Upper lobe of right lung (tissue), 1 donor: ENCODE measurements around the gene USB1. TPM values are rescaled to one million over a fixed set of nuclear protein-coding genes. Genes with fewer than 3 reads are reported as not detected.
A peak's percentile ranks its signal among the peaks of the same experiment; 100 is the strongest.
"Not testable (repeated sequence)": the region's sequence is repeated elsewhere in the genome, so short reads cannot be mapped to it uniquely, and the experiment has no call there.

Experiments
- ATAC-seq: fragments of 200-7000 bp; cut with Tn5 transposase; one replicate; pipeline ENCODE4 v1.9.1; 2020; ENCODE audit warnings: mild to moderate bottlenecking, moderate library complexity
- DNase-seq: peaks from one replicate; pipeline ENCODE4 v3.0.0-alpha.2; 2020
- H3K27ac ChIP-seq: fragments of 200-600 bp; one replicate; pipeline ENCODE4 v1.8.0; 2022
- H3K27me3 ChIP-seq: fragments of 200-600 bp; one replicate; pipeline ENCODE4 v1.8.0; 2022; ENCODE audit warnings: mild to moderate bottlenecking
- H3K36me3 ChIP-seq: fragments of 200-600 bp; one replicate; pipeline ENCODE4 v1.8.0; 2022
- H3K4me1 ChIP-seq: fragments of 200-600 bp; one replicate; pipeline ENCODE4 v1.8.0; 2022
- H3K4me3 ChIP-seq: fragments of 200-600 bp; one replicate; pipeline ENCODE4 v1.8.0; 2022; ENCODE audit warnings: mild to moderate bottlenecking
- H3K9me3 ChIP-seq: fragments of 200-600 bp; one replicate; pipeline ENCODE4 v1.8.0; 2022
- intact Hi-C: fragments of 100-400 bp; cut with DNase I; formaldehyde crosslinking; loops from one replicate; pipeline ENCODE4 v1.11.0; 2022
- total RNA-seq: library from RNA; stranded (reverse); fragmentation: NEBNext Ultra II Directional; extraction: Animal tissue kit (Norgen Biotek cat#: 25700); gene quantifications from one replicate; pipeline ENCODE4 v1.2.1, GENCODE V29; 2021
- TF ChIP-seq, protein P1 (sequence below): fragments of 200-600 bp; IDR thresholded peaks from one replicate; pipeline ENCODE4 v1.8.0; 2022; ENCODE audit warnings: antibody characterized with exemption
- donor health status: DM: no; HTN: yes; CAD: no; lungs with severe emphysema.

The USB1 gene
- total RNA-seq, 1 donor from 2014 or later: 37.4 TPM

DNA sequence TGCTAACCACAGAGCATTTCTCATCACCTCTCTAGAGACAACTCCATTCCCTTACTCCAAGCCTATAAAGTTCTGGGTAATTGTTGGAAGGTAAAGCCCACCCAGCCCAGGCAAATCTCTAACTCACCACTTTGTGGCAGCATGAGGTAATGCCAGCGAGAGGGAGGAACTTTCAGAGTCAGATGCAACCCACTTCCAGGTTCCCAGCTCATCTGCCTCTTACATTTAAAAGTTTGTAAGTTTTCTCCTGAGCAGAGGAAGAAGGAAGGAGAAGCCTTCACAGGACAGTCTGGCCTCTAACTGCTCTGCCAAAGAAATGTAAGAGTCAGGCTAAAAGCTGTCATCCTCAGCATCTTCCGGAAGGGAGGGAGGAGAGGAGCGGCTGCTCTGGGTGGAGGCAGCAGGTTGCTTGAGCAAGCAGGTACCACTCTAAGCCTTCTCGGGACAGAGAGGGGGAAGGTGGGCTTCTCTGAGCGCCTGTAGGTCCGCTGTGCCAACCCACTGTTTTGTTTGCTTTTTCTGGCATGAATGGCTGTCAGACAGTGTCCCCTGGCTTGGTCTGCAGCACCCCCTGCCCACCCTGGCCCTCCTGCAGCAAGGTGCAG, 1.7 kb upstream of the USB1 start:
- ATAC-seq: no peak
- peak overlapping the region; percentile 66 for H3K4me3 ChIP-seq
- H3K27ac ChIP-seq: peak overlapping the region; percentile 85
- no peaks in the 10 kb centered on the region for H3K27me3 ChIP-seq
- H3K4me1 ChIP-seq: peaks cover 39% of the 10 kb centered on the region
- no peaks in the 10 kb centered on the region for H3K9me3 ChIP-seq
- DNase-seq: no peak
- TF ChIP-seq, protein P1, sequence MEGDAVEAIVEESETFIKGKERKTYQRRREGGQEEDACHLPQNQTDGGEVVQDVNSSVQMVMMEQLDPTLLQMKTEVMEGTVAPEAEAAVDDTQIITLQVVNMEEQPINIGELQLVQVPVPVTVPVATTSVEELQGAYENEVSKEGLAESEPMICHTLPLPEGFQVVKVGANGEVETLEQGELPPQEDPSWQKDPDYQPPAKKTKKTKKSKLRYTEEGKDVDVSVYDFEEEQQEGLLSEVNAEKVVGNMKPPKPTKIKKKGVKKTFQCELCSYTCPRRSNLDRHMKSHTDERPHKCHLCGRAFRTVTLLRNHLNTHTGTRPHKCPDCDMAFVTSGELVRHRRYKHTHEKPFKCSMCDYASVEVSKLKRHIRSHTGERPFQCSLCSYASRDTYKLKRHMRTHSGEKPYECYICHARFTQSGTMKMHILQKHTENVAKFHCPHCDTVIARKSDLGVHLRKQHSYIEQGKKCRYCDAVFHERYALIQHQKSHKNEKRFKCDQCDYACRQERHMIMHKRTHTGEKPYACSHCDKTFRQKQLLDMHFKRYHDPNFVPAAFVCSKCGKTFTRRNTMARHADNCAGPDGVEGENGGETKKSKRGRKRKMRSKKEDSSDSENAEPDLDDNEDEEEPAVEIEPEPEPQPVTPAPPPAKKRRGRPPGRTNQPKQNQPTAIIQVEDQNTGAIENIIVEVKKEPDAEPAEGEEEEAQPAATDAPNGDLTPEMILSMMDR: no peak
- intact Hi-C loops: no loop called here
- peaks cover 23% of the 10 kb centered on the region for H3K36me3 ChIP-seq

DNA sequence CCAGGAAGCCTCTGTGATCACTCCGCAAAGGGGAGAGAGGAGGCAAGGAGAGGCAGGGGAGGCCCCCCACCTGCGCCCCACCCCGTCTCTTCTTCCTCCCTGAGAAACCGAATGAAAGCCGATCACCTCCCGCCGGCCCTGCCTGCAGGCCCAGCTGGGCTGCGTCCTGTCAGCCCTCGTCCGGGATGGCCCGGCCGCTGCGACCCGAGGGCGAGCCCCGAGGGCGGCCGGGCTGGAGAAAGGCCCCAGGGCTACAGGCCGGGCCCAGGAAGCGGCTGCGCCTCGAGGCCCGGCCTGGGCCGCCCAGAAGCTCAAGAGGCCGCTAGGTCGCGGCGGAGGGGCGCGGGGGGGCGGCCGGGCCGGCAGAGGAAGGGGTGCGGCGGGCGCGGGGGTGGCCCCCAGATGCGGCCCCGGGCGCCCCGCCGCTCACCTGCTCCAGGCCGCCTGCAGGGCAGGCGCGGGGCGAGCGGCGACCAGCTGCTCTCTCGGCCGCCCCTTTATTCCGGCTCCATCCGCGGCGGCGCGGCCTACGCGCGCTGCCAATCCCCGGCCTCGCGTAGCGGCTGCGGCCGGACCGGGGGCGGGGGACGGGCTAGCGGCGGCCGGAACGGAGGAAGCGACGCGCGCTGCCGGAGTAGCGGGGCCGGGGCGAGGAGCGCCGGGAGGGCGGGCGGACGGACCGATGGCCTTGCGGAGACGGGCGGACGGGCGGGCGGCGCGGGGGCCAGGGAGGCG, 1.1 kb upstream of the USB1 start, which contains the start of gene ZNF319:
Gene ZNF319 (minus strand): TSS at position 702 of the 735 bp plus-strand sequence. CDS start 2,407 bp downstream, outside the sequence.
- Histone ChIP-seq H3K27ac (peak within 1 kb of the TSS; percentile 85), H3K9me3 (no peaks in the 10 kb centered on the region), H3K4me3 (peak within 1 kb of the TSS; percentile 66), H3K27me3 (no peaks in the 10 kb centered on the region), H3K4me1 (peaks cover 32% of the 10 kb centered on the region), H3K36me3 (peaks cover 23% of the 10 kb centered on the region)
- ATAC-seq (peak; percentile 3), DNase-seq (no peak)
- intact Hi-C loops: loop anchor here (5.0 kb wide), 1 partner anchor 93 kb away; no protein-coding TSS in a partner anchor
- TF ChIP-seq, protein P1: no peak

DNA sequence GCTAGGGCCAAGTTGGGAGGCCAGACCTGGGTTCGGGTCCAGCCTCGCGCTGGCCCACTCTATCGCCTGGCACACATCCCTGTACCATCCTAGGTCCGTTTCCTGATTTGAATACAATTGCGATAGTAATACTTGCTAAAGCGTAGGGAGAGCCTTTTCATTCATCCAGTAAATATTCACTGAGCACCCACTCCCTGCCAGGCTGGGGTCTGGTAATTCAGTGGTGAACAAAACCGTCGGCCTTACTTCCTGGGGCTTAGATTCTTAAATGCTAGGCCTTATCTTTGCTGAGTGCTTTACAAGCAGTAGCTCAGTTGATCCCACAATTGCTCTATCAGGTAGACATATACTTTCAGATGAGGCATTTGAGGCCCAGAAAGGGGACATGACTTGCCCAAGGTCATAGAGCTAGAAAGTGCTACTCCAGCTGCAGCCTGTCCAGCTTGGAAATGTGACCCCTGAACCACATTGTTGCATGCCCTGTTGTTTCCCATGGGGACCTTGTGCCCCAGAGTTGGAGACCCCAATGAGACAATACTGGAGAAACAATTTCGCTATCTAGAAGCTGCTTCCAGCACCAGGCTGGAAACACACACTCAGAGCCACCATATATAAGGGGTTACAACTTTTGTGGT, 691 bp downstream of the USB1 start:
- ATAC-seq (no peak), DNase-seq (no peak)
- peak overlapping the region; percentile 66 for H3K4me3 ChIP-seq
- peaks cover 28% of the 10 kb centered on the region for H3K4me1 ChIP-seq
- peaks cover 12% of the 10 kb centered on the region for H3K36me3 ChIP-seq
- no peaks in the 10 kb centered on the region for H3K9me3 ChIP-seq
- H3K27me3 ChIP-seq: no peaks in the 10 kb centered on the region
- intact Hi-C loops: loop anchor here (5.0 kb wide), 1 partner anchor 95 kb away; no protein-coding TSS in a partner anchor
- TF ChIP-seq, protein P1: no peak
- H3K27ac ChIP-seq: peak overlapping the region; percentile 85

DNA sequence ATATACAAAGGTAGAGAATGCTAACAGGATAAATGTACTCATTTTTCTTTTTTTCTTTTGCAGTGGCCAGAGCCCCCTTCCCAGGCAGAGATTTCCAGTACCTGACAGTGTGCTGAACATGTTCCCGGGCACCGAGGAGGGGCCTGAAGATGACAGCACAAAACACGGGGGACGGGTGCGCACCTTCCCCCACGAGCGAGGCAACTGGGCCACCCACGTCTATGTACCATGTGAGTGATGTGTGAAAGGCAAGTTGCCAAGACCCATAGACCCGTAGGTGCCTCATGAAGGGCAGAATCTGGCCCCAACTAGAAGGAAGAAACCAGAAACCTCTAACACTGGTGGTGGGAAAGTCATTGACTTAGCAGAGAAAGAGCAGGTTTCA, 1.2 kb downstream of the USB1 start:
- TF ChIP-seq, protein P1: no peak
- no peak for DNase-seq
- Histone ChIP-seq H3K4me1 (peaks cover 28% of the 10 kb centered on the region), H3K4me3 (no peak overlapping the region), H3K27ac (no peak overlapping the region), H3K36me3 (peaks cover 6% of the 10 kb centered on the region), H3K27me3 (no peaks in the 10 kb centered on the region), H3K9me3 (no peaks in the 10 kb centered on the region)
- intact Hi-C loops: loop anchor here (5.0 kb wide), 1 partner anchor 95 kb away; no protein-coding TSS in a partner anchor
- ATAC-seq: no peak

DNA sequence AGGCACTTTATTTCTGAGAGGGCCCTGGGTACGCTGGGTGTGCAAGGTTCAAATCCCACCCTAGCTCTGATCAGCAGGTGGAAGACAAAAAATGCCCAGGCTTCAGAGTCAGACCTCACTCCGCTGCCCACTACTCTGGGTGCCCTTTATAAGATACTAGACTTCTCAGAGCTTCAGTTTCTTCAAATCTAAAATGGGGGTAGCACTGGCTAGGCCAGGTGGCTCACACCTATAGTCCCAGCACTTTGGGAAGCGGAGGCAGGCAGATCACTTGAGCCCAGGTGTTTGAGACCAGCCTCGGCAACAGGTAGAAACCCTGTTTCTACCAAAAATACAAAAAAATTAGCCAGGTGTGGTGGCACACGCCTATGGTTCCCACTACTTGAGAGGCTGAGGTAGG, 1.7 kb downstream of the USB1 start:
- no peaks in the 10 kb centered on the region for H3K27me3 ChIP-seq
- H3K27ac ChIP-seq: no peak overlapping the region
- no peak for DNase-seq
- intact Hi-C loops: loop anchor here (5.0 kb wide), 1 partner anchor 96 kb away; no protein-coding TSS in a partner anchor
- H3K4me1 ChIP-seq: peaks cover 25% of the 10 kb centered on the region
- H3K36me3 ChIP-seq: peaks cover 1% of the 10 kb centered on the region
- TF ChIP-seq, protein P1: no peak
- H3K9me3 ChIP-seq: no peaks in the 10 kb centered on the region
- ATAC-seq: no peak
- H3K4me3 ChIP-seq: no peak overlapping the region

DNA sequence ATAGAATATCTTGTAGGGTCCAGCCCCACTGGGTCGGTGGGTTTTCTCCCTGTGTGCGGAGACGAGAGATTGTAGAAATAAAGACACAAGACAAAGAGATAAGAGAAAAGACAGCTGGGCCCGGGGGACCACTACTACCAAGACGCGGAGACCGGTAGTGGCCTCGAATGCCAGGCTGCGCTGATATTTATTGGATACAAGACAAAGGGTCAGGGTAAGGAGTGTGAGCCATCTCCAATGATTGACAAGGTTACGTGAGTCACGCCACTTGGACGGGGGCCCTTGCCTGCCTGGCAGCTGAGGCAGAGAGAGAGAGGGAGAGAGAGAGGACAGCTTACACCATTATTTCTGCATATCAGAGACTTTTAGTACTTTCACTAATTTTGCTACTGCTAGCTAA, 3.5 kb downstream of the USB1 start:
- peak; percentile 43 for DNase-seq
- not testable (repeated sequence) for H3K27me3 ChIP-seq, H3K4me3 ChIP-seq, H3K9me3 ChIP-seq, H3K4me1 ChIP-seq, ATAC-seq, H3K36me3 ChIP-seq, H3K27ac ChIP-seq
- intact Hi-C loops: loop anchor here (5.0 kb wide), 1 partner anchor 97 kb away; no protein-coding TSS in a partner anchor
